IPS-18a (cell line): ENCODE data around the gene RNU7-1.
A peak's percentile ranks its signal among the peaks of the same experiment; 100 is the strongest.

Experiments used
- H3K27ac ChIP-seq: one replicate; pipeline ENCODE4 v1.5.1; 2013; ENCODE audit warnings: low read length
- H3K27me3 ChIP-seq: one replicate; pipeline ENCODE4 v1.6.1; 2013; ENCODE audit warnings: mild to moderate bottlenecking, low read length; ENCODE audit not compliant: control insufficient read depth, insufficient read depth
- H3K36me3 ChIP-seq: one replicate; pipeline ENCODE4 v1.6.1; 2013; ENCODE audit warnings: low read depth, low read length; ENCODE audit not compliant: control insufficient read depth
- H3K4me1 ChIP-seq: one replicate; pipeline ENCODE4 v1.6.1; 2013; ENCODE audit warnings: low read depth, low read length; ENCODE audit not compliant: control insufficient read depth
- H3K4me3 ChIP-seq: one replicate; pipeline ENCODE4 v1.5.1; 2013; ENCODE audit warnings: low read length
- H3K9ac ChIP-seq: one replicate; pipeline ENCODE4 v1.6.1; 2013; ENCODE audit warnings: mild to moderate bottlenecking, low read length, moderate library complexity
- H3K9me3 ChIP-seq: one replicate; pipeline ENCODE4 v1.6.1; 2013; ENCODE audit warnings: low read depth, low read length; ENCODE audit not compliant: control insufficient read depth

RNU7-1 gene

DNA sequence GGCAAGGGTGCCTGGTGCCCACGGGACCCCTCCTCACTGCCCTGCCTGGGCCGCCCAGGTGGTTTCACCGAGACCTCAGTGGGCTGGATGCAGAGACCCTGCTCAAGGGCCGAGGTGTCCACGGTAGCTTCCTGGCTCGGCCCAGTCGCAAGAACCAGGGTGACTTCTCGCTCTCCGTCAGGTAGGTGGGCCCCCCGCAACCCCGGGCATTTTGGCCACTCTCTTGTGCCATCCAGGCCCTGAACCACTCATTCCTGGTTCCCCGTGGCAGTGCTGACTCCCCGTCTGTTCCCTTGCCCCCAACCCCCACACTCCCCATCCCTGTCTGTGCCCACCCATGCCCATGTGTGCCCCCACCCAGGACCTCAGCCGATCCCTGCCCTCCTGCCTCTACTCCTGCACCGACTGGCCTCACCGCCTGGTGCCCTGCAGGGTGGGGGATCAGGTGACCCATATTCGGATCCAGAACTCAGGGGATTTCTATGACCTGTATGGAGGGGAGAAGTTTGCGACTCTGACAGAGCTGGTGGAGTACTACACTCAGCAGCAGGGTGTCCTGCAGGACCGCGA lies 8.0 kb downstream of the RNU7-1 start:
- Histone ChIP-seq H3K9ac (peak overlapping the region; percentile 12), H3K27me3 (no peaks in the 10 kb centered on the region), H3K4me3 (no peak overlapping the region), H3K27ac (no peak overlapping the region), H3K4me1 (no peaks in the 10 kb centered on the region), H3K9me3 (no peaks in the 10 kb centered on the region), H3K36me3 (no peaks in the 10 kb centered on the region)

DNA sequence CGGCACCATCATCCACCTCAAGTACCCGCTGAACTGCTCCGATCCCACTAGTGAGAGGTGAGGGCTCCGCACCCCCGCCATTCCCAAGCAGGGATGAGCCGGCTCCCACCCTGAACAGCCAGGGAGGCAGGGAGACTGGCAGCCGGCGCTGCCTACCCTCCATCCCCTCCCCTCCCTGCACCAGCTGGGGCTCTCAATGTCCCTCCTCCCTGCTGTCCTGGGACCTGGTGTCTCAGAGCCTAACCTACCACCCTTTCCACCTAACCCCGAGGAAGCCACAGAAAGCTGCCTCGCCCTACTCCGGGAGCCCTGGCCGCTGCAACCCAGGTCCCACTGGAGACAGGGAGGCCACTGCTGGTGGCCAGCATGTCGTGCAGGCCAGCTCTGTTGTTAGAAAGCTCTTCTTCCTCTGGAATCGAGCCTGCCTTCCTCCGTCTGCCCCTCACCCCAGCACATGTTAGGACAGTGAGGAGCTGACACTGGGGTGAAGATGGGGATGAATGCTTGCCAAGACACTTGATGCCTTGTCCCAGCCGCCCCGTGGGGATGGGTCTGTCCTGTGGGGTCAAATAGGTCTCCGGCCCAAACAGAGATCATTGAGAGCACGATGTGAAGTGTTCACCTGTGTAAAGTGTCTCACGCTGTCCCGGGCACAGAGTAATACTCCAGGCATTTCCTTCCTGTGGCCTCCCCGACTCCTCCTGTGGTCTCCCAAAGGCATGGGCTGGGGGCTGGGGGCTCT lies 8.7 kb downstream of the RNU7-1 start:
- Histone ChIP-seq H3K36me3 (no peaks in the 10 kb centered on the region), H3K27ac (no peak overlapping the region), H3K9ac (peak overlapping the region; percentile 12), H3K4me1 (no peaks in the 10 kb centered on the region), H3K9me3 (no peaks in the 10 kb centered on the region), H3K27me3 (no peaks in the 10 kb centered on the region), H3K4me3 (no peak overlapping the region)

GRCh38 chr12:6952863-6953441 lies 9.3 kb downstream of the RNU7-1 start:
- H3K4me1 ChIP-seq = no peaks in the 10 kb centered on the region
- H3K9me3 ChIP-seq = no peaks in the 10 kb centered on the region
- H3K36me3 ChIP-seq = no peaks in the 10 kb centered on the region
- H3K27ac ChIP-seq = no peak overlapping the region
- H3K4me3 ChIP-seq = no peak overlapping the region
- no peak overlapping the region for H3K9ac ChIP-seq
- H3K27me3 ChIP-seq = no peaks in the 10 kb centered on the region

DNA sequence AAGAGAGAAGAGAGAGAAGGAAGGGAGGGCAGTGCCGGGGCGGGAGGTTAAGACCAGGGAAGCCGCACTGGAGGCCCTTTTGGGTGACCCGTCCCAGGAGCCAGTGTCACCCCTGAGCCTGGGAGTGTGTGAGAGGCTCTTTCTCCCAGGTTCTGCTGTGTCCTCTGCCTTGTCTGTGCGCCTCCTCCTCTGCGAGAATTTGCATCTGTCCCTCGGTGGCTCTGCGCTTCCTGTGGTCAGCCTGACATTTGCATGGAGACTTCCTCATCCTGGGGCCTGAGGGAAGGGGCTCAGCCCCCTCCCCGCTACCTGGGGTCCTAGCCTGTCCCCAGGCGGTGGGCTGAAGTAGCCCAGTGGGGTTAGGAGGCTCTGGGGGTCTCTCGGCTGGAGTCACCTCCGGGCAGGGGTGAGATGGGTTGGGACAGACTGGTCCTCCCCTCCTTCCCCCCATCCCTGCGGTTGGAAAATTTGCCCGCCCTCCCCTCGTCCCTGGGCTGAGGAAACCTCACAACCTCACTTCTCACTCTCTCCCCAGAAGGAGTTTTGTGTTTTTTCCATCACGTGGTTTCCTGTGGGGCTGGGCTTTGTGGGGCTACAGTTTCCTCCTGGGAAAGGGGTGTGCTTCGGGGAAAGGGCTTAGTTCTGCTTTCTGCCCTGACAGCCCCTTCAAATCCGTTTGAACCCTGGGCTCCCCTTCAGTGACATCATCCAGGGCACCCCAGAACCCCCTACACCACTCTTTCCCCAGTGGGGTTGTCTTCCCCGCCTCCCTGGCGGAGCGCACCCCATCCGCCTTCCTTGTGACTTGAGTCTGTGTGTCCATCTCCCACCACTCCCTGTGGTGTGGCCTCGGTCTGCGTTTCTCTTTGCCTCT lies 10.1 kb downstream of the RNU7-1 start:
- Histone ChIP-seq H3K9me3 (no peaks in the 10 kb centered on the region), H3K36me3 (no peaks in the 10 kb centered on the region), H3K27ac (no peak overlapping the region), H3K9ac (no peak overlapping the region), H3K27me3 (no peaks in the 10 kb centered on the region), H3K4me1 (no peaks in the 10 kb centered on the region), H3K4me3 (no peak overlapping the region)

GRCh38 chr12:6954316-6955107 lies 10.9 kb downstream of the RNU7-1 start:
- no peaks in the 10 kb centered on the region for H3K36me3 ChIP-seq
- H3K4me1 ChIP-seq = no peaks in the 10 kb centered on the region
- no peak overlapping the region for H3K4me3 ChIP-seq
- H3K27me3 ChIP-seq = no peaks in the 10 kb centered on the region
- H3K9me3 ChIP-seq = no peaks in the 10 kb centered on the region
- no peak overlapping the region for H3K9ac ChIP-seq
- no peak overlapping the region for H3K27ac ChIP-seq

GRCh38 chr12:6955108-6956020 lies 11.7 kb downstream of the RNU7-1 start:
- Histone ChIP-seq H3K9me3 (no peaks in the 10 kb centered on the region), H3K9ac (no peak overlapping the region), H3K4me1 (no peaks in the 10 kb centered on the region), H3K27me3 (no peaks in the 10 kb centered on the region), H3K4me3 (no peak overlapping the region), H3K36me3 (no peaks in the 10 kb centered on the region), H3K27ac (no peak overlapping the region)

GRCh38 chr12:6956021-6956727 lies 12.6 kb downstream of the RNU7-1 start:
- Histone ChIP-seq H3K36me3 (no peaks in the 10 kb centered on the region), H3K4me3 (no peak overlapping the region), H3K4me1 (peaks cover 5% of the 10 kb centered on the region), H3K9ac (no peak overlapping the region), H3K27ac (no peak overlapping the region), H3K27me3 (no peaks in the 10 kb centered on the region), H3K9me3 (no peaks in the 10 kb centered on the region)

GRCh38 chr12:6957151-6957701 lies 13.6 kb downstream of the RNU7-1 start:
- Histone ChIP-seq H3K27ac (no peak overlapping the region), H3K4me1 (peaks cover 14% of the 10 kb centered on the region), H3K4me3 (no peak overlapping the region), H3K36me3 (no peaks in the 10 kb centered on the region), H3K27me3 (no peaks in the 10 kb centered on the region), H3K9me3 (no peaks in the 10 kb centered on the region), H3K9ac (no peak overlapping the region)

GRCh38 chr12:6957741-6958608 lies 14.4 kb downstream of the RNU7-1 start:
- peaks cover 19% of the 10 kb centered on the region for H3K4me1 ChIP-seq
- no peak overlapping the region for H3K4me3 ChIP-seq
- H3K27ac ChIP-seq = no peak overlapping the region
- H3K9ac ChIP-seq = no peak overlapping the region
- no peaks in the 10 kb centered on the region for H3K27me3 ChIP-seq
- no peaks in the 10 kb centered on the region for H3K9me3 ChIP-seq
- no peaks in the 10 kb centered on the region for H3K36me3 ChIP-seq
